Gastrocnemius medialis (tissue), 4 donors: ENCODE results near the gene PITPNM2. TPM values are rescaled to one million over a fixed set of nuclear protein-coding genes. Genes with fewer than 3 reads are reported as not detected.

Experiments used
- ATAC-seq, 2 donors: fragments of 150-250 bp; one replicate each; pipeline ENCODE4 v1.9.1; 2016
- DNase-seq, 2 donors: peaks; one replicate each; pipeline ENCODE4 v3.0.0-alpha.2; 2019
- H3K27ac ChIP-seq, 4 donors: fragments of 200-600 bp; sonication (generic); 1 replicate in 1 of 4; 2 replicates in 3 of 4; pipeline ENCODE4 v1.5.1; 2016 to 2018; ENCODE audit warnings: mild to moderate bottlenecking in 2 of 4, moderate library complexity in 1 of 4
- H3K27me3 ChIP-seq, 3 donors: fragments of 200-600 bp; sonication (generic) in 2 of 3; 1 replicate in 1 of 3; 2 replicates in 2 of 3; pipeline versions ENCODE4 v1.5.1 to v1.6.0; 2016 to 2019; ENCODE audit warnings: mild to moderate bottlenecking in 1 of 3, moderate library complexity in 1 of 3
- H3K36me3 ChIP-seq, 2 donors: fragments of 200-600 bp; sonication (generic) in 1 of 2; one replicate each; pipeline ENCODE4 v1.5.1; 2017 to 2018
- H3K4me1 ChIP-seq, 2 donors: fragments of 200-600 bp; sonication (generic) in 1 of 2; one replicate each; pipeline ENCODE4 v1.5.1; 2016 to 2017; ENCODE audit warnings: mild to moderate bottlenecking in 2 of 2
- H3K4me3 ChIP-seq, 4 donors: fragments of 200-600 bp; sonication (generic) in 3 of 4; 1 replicate in 1 of 4; 2 replicates in 3 of 4; pipeline ENCODE4 v1.5.1; 2016 to 2019; ENCODE audit warnings: mild to moderate bottlenecking in 2 of 4
- H3K9me3 ChIP-seq, 3 donors: fragments of 200-600 bp; sonication (generic) in 2 of 3; 1 replicate in 1 of 3; 2 replicates in 2 of 3; pipeline ENCODE4 v1.5.1; 2016 to 2019
- POLR2A ChIP-seq, 2 donors: fragments of 450-650 bp; IDR thresholded peaks; one replicate each; pipeline ENCODE4 v1.6.1; 2017; ENCODE audit warnings: antibody characterized with exemption in 2 of 2, mild to moderate bottlenecking in 2 of 2, moderate library complexity in 2 of 2
- in situ Hi-C, 4 donors: fragments of 200-750 bp; cut with MboI; loops; one replicate each; pipeline versions ENCODE4 v1.15.0 to v1.8.0; 2017; ENCODE audit warnings: low sequenced_read_pairs in 4 of 4
- intact Hi-C: fragments of 100-400 bp; cut with DNase I; formaldehyde crosslinking; loops from one replicate; pipeline ENCODE4 v1.15.1; 2023; ENCODE audit warnings: low total_unique reads
- total RNA-seq, 4 donors: library from RNA; depleted of rRNA; stranded (reverse); fragments of >200 nt; gene quantifications; one replicate each; pipeline versions ENCODE4 v1.1.0 to v1.2.3, GENCODE V29; 2016
- TF ChIP-seq, protein P1 (sequence below), 5 experiments: fragments of 450-650 bp in 3 of 5; fragments of 200-600 bp in 2 of 5; sonication (generic) in 2 of 5; IDR thresholded peaks in 4 of 5; conservative IDR thresholded peaks in 1 of 5; 1 replicate in 4 of 5; 2 replicates in 1 of 5; pipeline ENCODE4 v1.5.1; 2016 to 2019; ENCODE audit warnings: antibody characterized with exemption in 5 of 5, mild to moderate bottlenecking in 3 of 5, moderate library complexity in 3 of 5

Gene PITPNM2
- total RNA-seq, 4 donors from 2014 or later: 2.1 to 3.8 (median 3.3) TPM

DNA sequence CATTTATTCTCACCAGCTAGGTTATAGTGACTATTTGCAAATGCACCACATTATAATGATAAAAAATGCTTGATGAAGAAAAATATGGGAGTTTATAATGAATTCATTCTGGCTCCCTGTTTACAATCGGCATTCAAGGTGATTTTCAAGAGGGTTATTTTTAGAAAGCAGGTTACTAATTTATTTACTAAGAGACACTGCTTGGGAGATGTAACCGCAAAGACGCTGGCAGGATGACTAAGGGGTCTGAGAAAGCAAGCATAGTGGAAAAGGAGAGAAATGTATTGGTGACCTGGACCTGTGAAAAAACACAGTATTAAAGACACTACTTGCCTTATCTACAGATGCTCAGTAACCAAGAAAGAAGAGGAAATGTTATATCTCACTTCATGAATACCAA lies 13.3 kb upstream of the PITPNM2 start:
- peaks cover 0 to 28% of the 10 kb centered on the region in 2 donors for H3K36me3 ChIP-seq

DNA sequence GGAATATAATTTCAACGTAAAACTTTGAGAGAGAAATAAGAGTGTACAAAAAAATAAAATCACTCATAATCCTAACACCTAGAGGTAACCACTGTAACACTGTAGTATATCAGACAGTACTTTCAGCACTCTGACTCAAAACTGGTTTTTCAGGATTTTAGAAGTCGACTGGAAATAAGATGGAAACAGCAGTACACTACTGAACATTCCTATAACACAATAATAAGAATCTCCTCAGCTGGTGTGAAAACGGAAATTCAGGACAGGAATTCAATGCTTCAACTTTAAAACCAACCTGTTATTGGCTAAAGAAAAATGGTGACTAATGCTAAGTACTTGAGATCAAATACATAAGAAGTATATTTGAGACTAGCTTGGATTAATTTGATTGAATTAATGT lies 12.3 kb upstream of the PITPNM2 start:
- ATAC-seq (no peak), DNase-seq (no peak)
- Histone ChIP-seq H3K27me3 (no peaks in the 10 kb centered on the region), H3K9me3 (no peaks in the 10 kb centered on the region), H3K36me3 (peaks cover 0 to 28% of the 10 kb centered on the region in 2 donors), H3K4me1 (no peaks in the 10 kb centered on the region), H3K27ac (no peak overlapping the region), H3K4me3 (no peak overlapping the region)
- TF ChIP-seq POLR2A (IDR thresholded peaks at IDR 0.05): no peak
- TF ChIP-seq, protein P1, sequence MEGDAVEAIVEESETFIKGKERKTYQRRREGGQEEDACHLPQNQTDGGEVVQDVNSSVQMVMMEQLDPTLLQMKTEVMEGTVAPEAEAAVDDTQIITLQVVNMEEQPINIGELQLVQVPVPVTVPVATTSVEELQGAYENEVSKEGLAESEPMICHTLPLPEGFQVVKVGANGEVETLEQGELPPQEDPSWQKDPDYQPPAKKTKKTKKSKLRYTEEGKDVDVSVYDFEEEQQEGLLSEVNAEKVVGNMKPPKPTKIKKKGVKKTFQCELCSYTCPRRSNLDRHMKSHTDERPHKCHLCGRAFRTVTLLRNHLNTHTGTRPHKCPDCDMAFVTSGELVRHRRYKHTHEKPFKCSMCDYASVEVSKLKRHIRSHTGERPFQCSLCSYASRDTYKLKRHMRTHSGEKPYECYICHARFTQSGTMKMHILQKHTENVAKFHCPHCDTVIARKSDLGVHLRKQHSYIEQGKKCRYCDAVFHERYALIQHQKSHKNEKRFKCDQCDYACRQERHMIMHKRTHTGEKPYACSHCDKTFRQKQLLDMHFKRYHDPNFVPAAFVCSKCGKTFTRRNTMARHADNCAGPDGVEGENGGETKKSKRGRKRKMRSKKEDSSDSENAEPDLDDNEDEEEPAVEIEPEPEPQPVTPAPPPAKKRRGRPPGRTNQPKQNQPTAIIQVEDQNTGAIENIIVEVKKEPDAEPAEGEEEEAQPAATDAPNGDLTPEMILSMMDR (IDR thresholded peaks at IDR 0.05 in 4 of 5, conservative IDR thresholded peaks at IDR 0.05 in 1 of 5): no peak
- in situ Hi-C loops: no loop called here
- intact Hi-C loops: no loop called here

More for the DNA sequence above, 13.3 kb upstream of the PITPNM2 start:
- DNase-seq (no peak), ATAC-seq (no peak)
- in situ Hi-C loops: no loop called here
- Histone ChIP-seq H3K27ac (no peak overlapping the region), H3K9me3 (no peaks in the 10 kb centered on the region), H3K27me3 (no peaks in the 10 kb centered on the region), H3K4me3 (no peak overlapping the region), H3K4me1 (no peaks in the 10 kb centered on the region)
- intact Hi-C loops: no loop called here
- no peak for TF ChIP-seq POLR2A (IDR thresholded peaks at IDR 0.05)
- TF ChIP-seq, protein P1 (IDR thresholded peaks at IDR 0.05 in 4 of 5, conservative IDR thresholded peaks at IDR 0.05 in 1 of 5): no peak

DNA sequence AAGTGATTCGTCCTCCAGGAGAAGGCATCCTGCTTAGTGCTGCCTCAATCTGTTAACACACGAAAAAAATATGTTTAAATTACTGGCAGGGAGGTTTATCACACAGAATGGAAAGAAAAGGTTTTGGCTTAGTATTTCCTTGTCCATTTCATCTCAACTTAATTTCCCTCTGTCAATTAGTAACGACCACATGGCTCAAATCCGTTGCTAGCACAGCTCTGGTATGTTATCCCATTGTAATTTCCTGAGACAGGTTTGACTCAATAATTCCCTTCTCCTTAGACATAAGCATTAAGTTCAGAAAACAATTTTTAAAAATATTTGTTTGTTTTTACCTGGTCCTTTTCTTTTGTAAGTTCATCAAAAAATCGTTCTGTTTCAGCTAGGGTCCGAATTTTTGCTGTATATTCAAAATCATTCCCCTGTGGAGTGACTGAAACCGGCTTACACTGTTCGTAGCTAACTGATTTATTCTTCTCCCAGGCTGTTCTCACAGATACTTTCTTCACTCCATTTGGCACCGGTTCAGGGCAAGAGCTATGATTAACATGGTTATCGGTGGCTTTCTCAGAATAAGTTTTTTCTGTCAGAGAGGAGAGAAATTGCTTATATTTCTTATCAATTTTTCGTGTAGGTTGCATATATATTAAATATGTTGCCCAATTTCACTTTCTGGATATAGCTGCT lies 10.1 kb upstream of the PITPNM2 start:
- no peaks in the 10 kb centered on the region for H3K9me3 ChIP-seq
- in situ Hi-C loops (no loop called here), intact Hi-C loops (no loop called here)
- peaks cover 0 to 28% of the 10 kb centered on the region in 2 donors for H3K36me3 ChIP-seq
- no peak overlapping the region for H3K27ac ChIP-seq
- H3K4me3 ChIP-seq: no peak overlapping the region
- H3K27me3 ChIP-seq: no peaks in the 10 kb centered on the region
- H3K4me1 ChIP-seq: no peaks in the 10 kb centered on the region
- ATAC-seq (no peak), DNase-seq (no peak)
- TF ChIP-seq, protein P1 (IDR thresholded peaks at IDR 0.05 in 4 of 5, conservative IDR thresholded peaks at IDR 0.05 in 1 of 5): no peak
- TF ChIP-seq POLR2A (IDR thresholded peaks at IDR 0.05): no peak

DNA sequence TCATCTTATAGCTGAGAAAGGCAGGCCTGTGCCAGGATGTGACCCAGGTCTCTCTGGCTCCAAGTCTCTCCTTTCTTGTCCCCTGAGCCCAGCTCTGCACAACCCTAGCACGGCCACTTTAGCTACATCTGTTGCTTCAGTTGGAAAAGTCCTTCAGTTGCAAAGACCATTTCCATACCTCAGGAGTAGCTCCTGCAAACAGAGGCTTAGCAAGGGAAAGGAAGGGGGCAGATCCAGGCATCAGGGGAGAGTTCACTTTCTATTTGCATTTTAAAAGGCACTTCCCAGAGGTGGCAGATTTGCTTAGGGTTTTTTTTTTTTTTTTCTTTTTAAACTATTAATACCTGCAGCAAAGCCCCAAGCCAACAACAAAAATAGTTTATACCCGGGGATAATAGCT lies 3.0 kb upstream of the PITPNM2 start:
- Histone ChIP-seq H3K27ac (no peak overlapping the region), H3K4me1 (peaks cover 14 to 23% of the 10 kb centered on the region in 2 donors), H3K27me3 (no peaks in the 10 kb centered on the region), H3K4me3 (no peak overlapping the region), H3K36me3 (no peaks in the 10 kb centered on the region), H3K9me3 (no peaks in the 10 kb centered on the region)
- DNase-seq (no peak), ATAC-seq (no peak)
- in situ Hi-C loops (no loop called here), intact Hi-C loops (loop anchor here (5.0 kb wide), 2 partner anchors 57 to 177 kb away; partner anchors contain the start of gene OGFOD2)
- TF ChIP-seq POLR2A (IDR thresholded peaks at IDR 0.05): no peak
- TF ChIP-seq, protein P1 (IDR thresholded peaks at IDR 0.05 in 4 of 5, conservative IDR thresholded peaks at IDR 0.05 in 1 of 5): no peak
